LNCaP clone FGC (cell line): ENCODE data around the gene GABRA5.

Experiments
- DNase-seq: peaks from one replicate; pipeline ENCODE4 v3.0.0-alpha.2; 2011; ENCODE audit warnings: low read depth
- H3K4me3 ChIP-seq: 2 replicates; pipeline ENCODE4 v1.5.1; 2011; ENCODE audit warnings: mild to moderate bottlenecking, low read depth, low read length, control low read depth
- TF ChIP-seq, protein P1 (sequence below): IDR thresholded peaks from 2 replicates; pipeline ENCODE4 v1.5.1; 2012; ENCODE audit warnings: mild to moderate bottlenecking; ENCODE audit not compliant: control insufficient read depth, insufficient read depth; ENCODE audit errors: extremely low read depth

Gene GABRA5

DNA sequence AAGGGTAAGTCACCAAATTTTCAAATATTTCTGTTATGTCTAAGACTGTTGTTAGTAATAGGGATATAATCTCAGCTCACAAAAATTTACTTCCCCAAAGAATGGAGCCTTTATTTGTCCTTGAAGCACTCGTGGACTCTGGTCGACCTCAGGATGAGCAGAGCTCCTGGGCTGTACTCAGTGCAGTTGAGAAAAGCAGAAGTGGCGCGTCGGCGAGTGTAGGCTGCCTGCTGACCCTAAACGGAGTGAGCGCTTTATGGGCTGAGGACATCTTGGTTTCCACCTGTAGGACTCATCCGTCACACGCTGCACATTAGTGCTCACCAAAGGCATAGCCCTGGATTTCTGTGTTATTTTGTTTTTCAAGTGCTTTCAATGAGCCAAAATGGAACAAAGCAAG is 11.0 kb downstream of the GABRA5 start:
- TF ChIP-seq, protein P1, sequence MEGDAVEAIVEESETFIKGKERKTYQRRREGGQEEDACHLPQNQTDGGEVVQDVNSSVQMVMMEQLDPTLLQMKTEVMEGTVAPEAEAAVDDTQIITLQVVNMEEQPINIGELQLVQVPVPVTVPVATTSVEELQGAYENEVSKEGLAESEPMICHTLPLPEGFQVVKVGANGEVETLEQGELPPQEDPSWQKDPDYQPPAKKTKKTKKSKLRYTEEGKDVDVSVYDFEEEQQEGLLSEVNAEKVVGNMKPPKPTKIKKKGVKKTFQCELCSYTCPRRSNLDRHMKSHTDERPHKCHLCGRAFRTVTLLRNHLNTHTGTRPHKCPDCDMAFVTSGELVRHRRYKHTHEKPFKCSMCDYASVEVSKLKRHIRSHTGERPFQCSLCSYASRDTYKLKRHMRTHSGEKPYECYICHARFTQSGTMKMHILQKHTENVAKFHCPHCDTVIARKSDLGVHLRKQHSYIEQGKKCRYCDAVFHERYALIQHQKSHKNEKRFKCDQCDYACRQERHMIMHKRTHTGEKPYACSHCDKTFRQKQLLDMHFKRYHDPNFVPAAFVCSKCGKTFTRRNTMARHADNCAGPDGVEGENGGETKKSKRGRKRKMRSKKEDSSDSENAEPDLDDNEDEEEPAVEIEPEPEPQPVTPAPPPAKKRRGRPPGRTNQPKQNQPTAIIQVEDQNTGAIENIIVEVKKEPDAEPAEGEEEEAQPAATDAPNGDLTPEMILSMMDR = no peak
- H3K4me3 ChIP-seq = no peak overlapping the region
- DNase-seq = no peak

DNA sequence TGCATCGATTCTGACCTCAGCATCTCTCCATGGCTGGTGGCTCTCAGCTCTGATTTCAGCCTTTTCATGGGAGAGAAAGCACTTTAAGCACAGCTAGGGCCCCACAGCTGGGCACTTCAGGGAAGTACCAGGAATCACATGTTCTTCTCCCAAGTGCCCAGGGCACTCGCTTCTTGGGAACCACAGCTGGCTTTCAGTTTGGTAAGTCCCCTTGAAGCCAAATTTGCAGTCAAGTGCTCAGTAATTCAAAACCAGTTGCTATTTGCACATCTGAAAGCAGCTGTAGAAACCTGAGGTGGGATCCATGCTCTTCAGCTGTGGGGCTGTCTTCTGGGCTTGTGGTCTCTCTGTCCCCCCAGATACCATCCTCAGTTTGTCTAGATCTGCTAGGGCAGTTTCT is 12.8 kb downstream of the GABRA5 start:
- TF ChIP-seq, protein P1 = no peak
- no peak for DNase-seq
- no peak overlapping the region for H3K4me3 ChIP-seq

DNA sequence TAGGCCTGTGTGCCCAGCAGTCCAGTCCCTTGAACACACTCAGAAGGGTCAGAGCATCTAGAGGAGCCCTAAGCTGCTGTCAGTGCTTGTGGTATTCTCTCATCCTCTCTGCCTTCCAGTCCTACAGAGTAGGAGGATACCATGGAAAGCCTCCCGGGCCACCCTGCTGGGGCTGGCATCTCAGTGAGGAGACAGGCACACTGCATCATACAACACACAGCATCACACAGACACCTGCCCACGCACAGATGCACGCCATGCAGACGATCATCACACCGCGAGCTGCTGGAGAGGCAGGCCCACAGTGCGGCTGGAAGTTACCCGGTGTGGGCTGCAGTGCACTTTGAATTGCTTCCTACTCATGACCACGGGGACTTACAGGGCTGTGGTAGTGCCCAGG is 15.2 kb downstream of the GABRA5 start:
- no peak for DNase-seq
- no peak overlapping the region for H3K4me3 ChIP-seq
- TF ChIP-seq, protein P1 = no peak

DNA sequence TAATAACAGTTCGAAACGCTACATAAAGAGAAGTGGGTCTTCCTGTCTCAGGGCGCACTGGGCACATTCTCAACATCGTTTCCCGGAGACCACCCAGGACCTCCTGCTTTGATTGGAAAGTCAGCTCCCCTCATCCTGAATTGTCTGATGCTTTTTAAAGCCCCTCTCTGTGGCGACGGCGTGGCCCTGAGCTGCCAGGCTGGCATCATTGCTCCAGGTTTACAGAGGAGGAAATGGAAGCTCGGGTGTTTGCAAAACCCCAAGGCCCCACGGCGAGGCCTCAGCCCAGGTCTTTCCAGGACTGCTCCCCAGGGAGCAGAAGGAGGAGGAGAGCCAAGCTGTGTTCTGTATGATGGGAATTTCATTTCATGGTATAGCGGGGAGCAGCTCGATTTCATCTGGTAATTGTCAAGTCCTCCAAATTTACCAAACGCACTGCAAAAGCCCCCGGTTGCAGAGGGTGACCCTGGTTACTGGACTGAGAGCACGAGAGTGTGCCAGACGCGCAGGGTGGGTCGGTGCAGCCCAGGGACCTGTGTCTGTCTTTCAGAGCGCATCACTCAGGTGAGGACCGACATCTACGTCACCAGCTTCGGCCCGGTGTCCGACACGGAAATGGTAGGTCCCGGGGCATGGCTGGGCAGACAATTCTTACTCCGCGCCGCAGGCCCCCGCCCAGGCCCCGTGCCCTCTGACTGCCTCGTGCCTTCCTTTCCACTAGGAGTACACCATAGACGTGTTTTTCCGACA is 15.9 kb downstream of the GABRA5 start:
- TF ChIP-seq, protein P1 = no peak
- no peak overlapping the region for H3K4me3 ChIP-seq
- no peak for DNase-seq

DNA sequence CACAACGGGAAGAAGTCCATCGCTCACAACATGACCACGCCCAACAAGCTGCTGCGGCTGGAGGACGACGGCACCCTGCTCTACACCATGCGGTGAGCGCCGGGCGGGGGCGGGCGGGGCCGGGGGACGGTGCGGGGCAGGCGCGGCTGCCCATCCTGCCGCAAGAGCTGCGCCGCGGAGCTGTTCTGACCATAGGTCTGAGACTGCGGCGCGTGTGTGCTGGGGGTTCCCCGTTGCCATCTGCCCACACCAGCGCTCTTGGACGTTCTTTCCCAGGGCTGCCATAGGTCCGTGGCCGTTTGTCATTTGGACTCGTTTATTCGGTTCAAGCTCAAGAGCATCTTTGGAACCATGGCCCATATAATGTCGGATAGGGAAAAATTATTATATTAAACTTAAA is 16.6 kb downstream of the GABRA5 start:
- DNase-seq = no peak
- TF ChIP-seq, protein P1 = no peak
- H3K4me3 ChIP-seq = no peak overlapping the region

DNA sequence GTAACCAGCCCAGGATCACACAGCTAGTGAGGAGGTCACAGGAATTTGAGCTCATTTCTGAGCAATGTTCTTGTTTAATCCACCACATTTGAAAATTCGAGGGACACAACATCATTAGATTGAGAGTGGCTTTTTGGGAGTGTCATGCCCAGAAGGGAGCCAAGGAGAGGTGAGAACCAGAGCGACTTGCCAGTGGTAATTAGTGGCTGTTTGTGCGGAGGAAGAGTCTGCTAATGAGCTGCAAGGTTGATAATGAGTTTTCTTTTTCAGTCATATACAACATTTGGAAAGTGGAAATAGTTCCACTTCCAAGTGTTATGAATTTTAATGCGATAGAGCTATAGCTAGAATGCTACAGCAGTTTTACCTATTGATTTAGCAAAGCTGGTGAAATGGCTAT is 19.7 kb downstream of the GABRA5 start:
- DNase-seq = no peak
- TF ChIP-seq, protein P1 = no peak
- no peak overlapping the region for H3K4me3 ChIP-seq
